Fibroblast of skin of scalp (primary cell): ENCODE measurements around the gene MS4A6A.

ENCODE experiments used
- DNase-seq: peaks from one replicate; pipeline ENCODE4 v3.0.0-alpha.2; 2013

MS4A6A gene

DNA sequence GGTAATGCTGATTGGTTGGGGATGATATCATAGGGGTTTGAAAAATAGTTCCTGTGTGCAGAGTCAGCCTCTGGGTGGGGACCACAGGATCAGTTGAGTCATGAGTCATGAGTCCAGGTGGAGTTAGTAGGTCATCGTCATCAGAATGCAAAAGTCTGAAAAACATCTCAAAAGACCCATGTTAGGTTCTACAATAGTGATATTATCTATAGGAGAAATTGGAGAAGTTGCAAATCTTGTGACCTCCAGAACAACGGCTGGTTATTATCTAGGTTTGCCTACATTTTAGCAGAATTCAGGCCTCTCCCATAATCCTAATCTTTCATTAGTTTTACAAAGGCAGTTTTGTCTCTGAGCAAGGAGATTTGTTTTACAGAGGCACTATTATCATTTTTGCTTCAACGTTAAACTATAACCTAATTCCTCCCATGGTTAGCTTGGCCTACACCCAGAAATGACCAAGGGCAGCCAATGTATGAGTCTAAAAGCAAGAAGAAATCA lies 55.5 kb downstream of the MS4A6A start:
- DNase-seq: no peak

- DNase-seq: no peak
Measured at GRCh38 chr11:60125956-60126585, 56.8 kb downstream of the MS4A6A start.

DNA sequence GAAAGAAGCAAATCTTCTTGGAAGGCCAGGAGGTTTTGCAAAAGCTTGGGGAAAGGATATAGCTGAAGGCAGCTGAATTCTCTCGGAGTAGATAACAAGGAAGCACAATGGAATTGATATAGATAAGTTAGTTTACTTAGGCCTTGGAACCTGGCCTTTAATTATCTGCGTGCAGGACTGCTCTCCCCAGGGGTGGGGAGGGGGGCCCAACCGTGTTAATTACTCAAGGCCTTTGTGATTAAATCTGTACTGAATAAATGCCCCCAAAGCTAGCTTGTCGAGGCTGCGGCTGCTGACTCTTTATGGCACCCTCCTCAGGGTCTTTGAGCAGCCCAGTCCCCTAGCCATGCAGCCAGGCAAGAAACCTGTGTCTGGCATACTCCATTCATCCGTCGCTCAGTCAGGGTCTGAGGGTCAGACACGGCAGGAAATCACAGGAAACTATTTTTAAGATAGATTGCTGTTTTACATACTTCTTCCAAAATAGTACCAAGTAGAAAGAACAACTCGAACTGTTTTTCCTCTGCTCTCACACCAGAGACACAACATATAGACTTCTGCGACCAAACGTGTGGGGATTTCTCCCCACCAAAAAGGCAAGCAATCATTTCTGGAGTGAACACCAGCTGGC lies 58.0 kb downstream of the MS4A6A start:
- DNase-seq: no peak
